H9 (cell line): ENCODE measurements around the gene CST11. TPM values are rescaled to one million over a fixed set of nuclear protein-coding genes. Genes with fewer than 3 reads are reported as not detected.

Experiments used
- DNase-seq: peaks from one replicate; pipeline ENCODE4 v3.0.0-alpha.2; 2017
- H2AFZ ChIP-seq: one replicate; pipeline ENCODE4 v1.6.1; 2013; ENCODE audit warnings: mild to moderate bottlenecking, low read length, control low read depth, moderate library complexity
- H2AK5ac ChIP-seq: 2 replicates; pipeline ENCODE4 v1.6.1; 2013; ENCODE audit warnings: low read length, control low read depth, mixed read lengths; ENCODE audit not compliant: insufficient read length
- H2BK120ac ChIP-seq: one replicate; pipeline ENCODE4 v1.6.1; 2013; ENCODE audit warnings: low read depth, mild to moderate bottlenecking, low read length, control low read depth, inconsistent platforms; ENCODE audit not compliant: poor library complexity, severe bottlenecking
- H2BK12ac ChIP-seq: 2 replicates; pipeline ENCODE4 v1.6.1; 2013; ENCODE audit warnings: low read length, control low read depth, mixed read lengths, low read depth; ENCODE audit not compliant: insufficient read length
- H2BK15ac ChIP-seq: 2 replicates; pipeline ENCODE4 v1.6.1; 2013; ENCODE audit warnings: low read depth, low read length, control low read depth
- H2BK20ac ChIP-seq: one replicate; pipeline ENCODE4 v1.6.1; 2013; ENCODE audit warnings: low read depth, mild to moderate bottlenecking, low read length, control low read depth, inconsistent platforms; ENCODE audit not compliant: poor library complexity, severe bottlenecking
- H2BK5ac ChIP-seq: 2 replicates; pipeline ENCODE4 v1.6.1; 2013; ENCODE audit warnings: low read length, control low read depth, mixed read lengths; ENCODE audit not compliant: insufficient read length
- H3K14ac ChIP-seq: 2 replicates; pipeline ENCODE4 v1.6.1; 2013; ENCODE audit warnings: low read length, control low read depth; ENCODE audit not compliant: insufficient read depth
- H3K18ac ChIP-seq: 2 replicates; pipeline ENCODE4 v1.6.1; 2013; ENCODE audit warnings: low read depth, mild to moderate bottlenecking, mixed read lengths, low read length, control low read depth; ENCODE audit not compliant: insufficient read length
- H3K23ac ChIP-seq: 2 replicates; pipeline ENCODE4 v1.6.1; 2013; ENCODE audit warnings: low read length, control low read depth, mixed read lengths, low read depth; ENCODE audit not compliant: insufficient read length
- H3K23me2 ChIP-seq: 2 replicates; pipeline ENCODE4 v1.6.1; 2013; ENCODE audit warnings: low read depth, mild to moderate bottlenecking, mixed read lengths, low read length, control low read depth; ENCODE audit not compliant: insufficient read length, poor library complexity, severe bottlenecking
- H3K27ac ChIP-seq: 2 replicates; pipeline ENCODE4 v1.5.1; 2013; ENCODE audit warnings: low read length, control low read depth, mixed read lengths, low read depth; ENCODE audit not compliant: insufficient read length
- H3K27me3 ChIP-seq: 2 replicates; pipeline ENCODE4 v1.6.1; 2013; ENCODE audit warnings: low read length, control low read depth, inconsistent platforms; ENCODE audit not compliant: insufficient read depth
- H3K4ac ChIP-seq: 2 replicates; pipeline ENCODE4 v1.6.1; 2013; ENCODE audit warnings: low read depth, mild to moderate bottlenecking, control low read depth, inconsistent platforms, low read length, moderate library complexity
- H3K4me1 ChIP-seq: 2 replicates; pipeline ENCODE4 v1.6.1; 2013; ENCODE audit warnings: low read length, control low read depth, inconsistent platforms; ENCODE audit not compliant: insufficient read depth
- H3K4me2 ChIP-seq: 2 replicates; pipeline ENCODE4 v1.6.1; 2013; ENCODE audit warnings: low read length, control low read depth, mixed read lengths; ENCODE audit not compliant: insufficient read length, insufficient read depth
- H3K56ac ChIP-seq: 2 replicates; pipeline ENCODE4 v1.6.1; 2013; ENCODE audit warnings: low read depth, mild to moderate bottlenecking, mixed read lengths, low read length, control low read depth; ENCODE audit not compliant: insufficient read length
- H3K79me1 ChIP-seq: 2 replicates; pipeline ENCODE4 v1.6.1; 2013; ENCODE audit warnings: low read depth, mild to moderate bottlenecking, moderate library complexity, low read length, control low read depth, inconsistent platforms; ENCODE audit not compliant: insufficient read depth, poor library complexity, severe bottlenecking
- H3K79me2 ChIP-seq: 2 replicates; pipeline ENCODE4 v1.6.1; 2013; ENCODE audit warnings: low read length, control low read depth, inconsistent platforms; ENCODE audit not compliant: insufficient read depth
- H3K9ac ChIP-seq: 2 replicates; pipeline ENCODE4 v1.6.1; 2013; ENCODE audit warnings: low read length, control low read depth, mixed read lengths; ENCODE audit not compliant: insufficient read length; ENCODE audit errors: extremely low read depth
- H3K9me3 ChIP-seq: one replicate; pipeline ENCODE4 v1.6.1; 2013; ENCODE audit warnings: low read depth, low read length, inconsistent platforms; ENCODE audit not compliant: control insufficient read depth
- H3T11ph ChIP-seq: one replicate; pipeline ENCODE4 v1.6.1; 2013; ENCODE audit warnings: mild to moderate bottlenecking, low read length, control low read depth, inconsistent platforms
- H4K20me1 ChIP-seq: one replicate; pipeline ENCODE4 v1.6.1; 2013; ENCODE audit not compliant: control insufficient read depth, insufficient read length, insufficient read depth
- H4K5ac ChIP-seq: 2 replicates; pipeline ENCODE4 v1.6.1; 2013; ENCODE audit warnings: low read depth, mild to moderate bottlenecking, mixed read lengths, low read length, control low read depth; ENCODE audit not compliant: insufficient read length
- H4K8ac ChIP-seq: replicated peaks from 2 replicates; pipeline ENCODE4 v1.6.1; 2013; ENCODE audit warnings: low read length, control low read depth, mixed read lengths, low read depth; ENCODE audit not compliant: insufficient read length
- H4K91ac ChIP-seq: 2 replicates; pipeline ENCODE4 v1.6.1; 2013; ENCODE audit warnings: low read depth, mild to moderate bottlenecking, moderate library complexity, mixed read lengths, low read length, control low read depth; ENCODE audit not compliant: insufficient read length
- H3K27ac Mint-ChIP-seq, 3 experiments: 2 replicates in 2 of 3; 3 replicates in 1 of 3; pipeline ENCODE4 v1.8.0; 2020 to 2021; ENCODE audit warnings: mixed read lengths in 3 of 3, mild to moderate bottlenecking in 1 of 3, moderate library complexity in 1 of 3
- H3K27me3 Mint-ChIP-seq: 2 replicates; pipeline ENCODE4 v1.8.0; 2021; ENCODE audit warnings: low read depth, mild to moderate bottlenecking, moderate library complexity, mixed read lengths
- H3K36me3 Mint-ChIP-seq, 3 experiments: 2 replicates in 2 of 3; 3 replicates in 1 of 3; pipeline ENCODE4 v1.8.0; 2020 to 2021; ENCODE audit warnings: low read depth in 3 of 3, mixed read lengths in 3 of 3; ENCODE audit not compliant: insufficient read depth in 1 of 3
- H3K4me1 Mint-ChIP-seq, 2 experiments: 2 replicates each; pipeline ENCODE4 v1.8.0; 2020; ENCODE audit warnings: mixed read lengths in 2 of 2
- H3K4me3 Mint-ChIP-seq, 2 experiments: 2 replicates in 1 of 2; 3 replicates in 1 of 2; pipeline ENCODE4 v1.8.0; 2020 to 2021; ENCODE audit warnings: mild to moderate bottlenecking in 2 of 2, mixed read lengths in 2 of 2, moderate library complexity in 1 of 2
- H3K9me3 Mint-ChIP-seq, 2 experiments: 2 replicates in 1 of 2; 3 replicates in 1 of 2; pipeline ENCODE4 v1.8.0; 2020; ENCODE audit warnings: mild to moderate bottlenecking in 2 of 2, mixed read lengths in 2 of 2, moderate library complexity in 1 of 2
- CTCF ChIP-seq: fragments of 200-600 bp; sonication (generic); conservative IDR thresholded peaks from 3 replicates; pipeline ENCODE4 v1.8.0; 2021; ENCODE audit warnings: antibody characterized with exemption, mild to moderate bottlenecking
- WGBS: extraction: QIAGEN DNeasy Blood & Tissue Kit; methylation state at CpG from one replicate; pipeline ENCODE4 v1.1.7; 2013; ENCODE audit warnings: missing lambda C conversion rate, low lambda C conversion rate, mixed read lengths; ENCODE audit not compliant: insufficient read length; ENCODE audit errors: extremely low coverage; 5-methylcytosine and 5-hydroxymethylcytosine counted together
- total RNA-seq: library from RNA; stranded (reverse); gene quantifications from 2 replicates; pipeline ENCODE4 v1.2.1, GENCODE V29; 2021

Gene CST11
- total RNA-seq, 1 experiment from 2014 or later, result not detected

GRCh38 chr20:23435626-23436539 is 16.8 kb downstream of the CST11 start:
- Histone ChIP-seq H2AFZ (no peak overlapping the region), H4K5ac (no peak overlapping the region), H4K20me1 (no peaks in the 10 kb centered on the region), H3K9ac (no peak overlapping the region), H3K4me1 (no peaks in the 10 kb centered on the region), H3K79me2 (no peaks in the 10 kb centered on the region), H3K18ac (no peak overlapping the region), H3T11ph (no peak overlapping the region), H3K4me2 (no peak overlapping the region), H3K4ac (no peak overlapping the region), H3K27ac (no peak overlapping the region), H2AK5ac (no peak overlapping the region), H2BK5ac (no peak overlapping the region), H3K79me1 (no peaks in the 10 kb centered on the region), H2BK15ac (no peak overlapping the region), H3K23me2 (no peaks in the 10 kb centered on the region), H2BK20ac (no peak overlapping the region), H3K9me3 (no peaks in the 10 kb centered on the region), H3K23ac (no peak overlapping the region), H3K14ac (no peak overlapping the region), H4K91ac (no peak overlapping the region), H2BK12ac (no peak overlapping the region), H4K8ac (no peak overlapping the region), H3K27me3 (no peaks in the 10 kb centered on the region), H3K56ac (no peak overlapping the region), H2BK120ac (no peak overlapping the region)
- H3K27me3 Mint-ChIP-seq, result no peaks in the 10 kb centered on the region; the same call in 1 of the 2 replicates
- no peak overlapping the region for H3K4me3 Mint-ChIP-seq
- peaks cover 0 to 4% of the 10 kb centered on the region in 2 experiments; a peak in 1 of 4 replicates for H3K4me1 Mint-ChIP-seq
- no peak for DNase-seq
- no peak overlapping the region for H3K27ac Mint-ChIP-seq
- no CpG with 5 or more reads among the region's 11 CpGs for WGBS
- no peaks in the 10 kb centered on the region for H3K9me3 Mint-ChIP-seq
- no peaks in the 10 kb centered on the region for H3K36me3 Mint-ChIP-seq
- no peak for TF ChIP-seq CTCF
